Panc1 (cell line): ENCODE results near the gene GRIP1. TPM values are rescaled to one million over a fixed set of nuclear protein-coding genes. Genes with fewer than 3 reads are reported as not detected.

Source experiments
- ATAC-seq: fragments of 200-7000 bp; cut with Tn5 transposase; 2 replicates; pipeline ENCODE4 v1.9.1; 2020; ENCODE audit warnings: mild to moderate bottlenecking, moderate library complexity
- BruUV-seq: library from RNA; stranded (reverse); fragments of 400-500 nt; replicated peaks from 2 replicates; lab custom pipeline; 2021; lab: Mats Ljungman, UMichigan
- CTCF ChIA-PET: fragments of 300-600 bp; sonication (Branson Sonifier 250); formaldehyde crosslinking; loops from one replicate; lab custom pipeline; 2022; ENCODE audit warnings: antibody characterized with exemption; lab: Charles Lee
- POLR2A ChIA-PET: fragments of 300-600 bp; sonication (Branson Sonifier 250); formaldehyde crosslinking; loops from one replicate; lab custom pipeline; 2022; ENCODE audit warnings: antibody characterized with exemption; lab: Charles Lee
- DNase-seq: peaks from one replicate; pipeline ENCODE4 v3.0.0-alpha.2; 2010; ENCODE audit warnings: low read depth, low spot score
- H3K27ac ChIP-seq: 2 replicates; pipeline ENCODE4 v1.5.1; 2011; ENCODE audit warnings: mild to moderate bottlenecking, low read length, inconsistent platforms
- H3K27me3 ChIP-seq: fragments of 200-500 bp; sonication (Bioruptor generic); 2 replicates; pipeline ENCODE4 v1.6.0; 2014; ENCODE audit warnings: low read length, inconsistent platforms; ENCODE audit not compliant: control insufficient read depth, insufficient read depth
- H3K36me3 ChIP-seq: fragments of 200-500 bp; sonication (Bioruptor generic); 2 replicates; pipeline ENCODE4 v1.5.1; 2014; ENCODE audit warnings: inconsistent platforms, mild to moderate bottlenecking, low read length, moderate library complexity; ENCODE audit not compliant: control insufficient read depth, insufficient read depth
- H3K4me1 ChIP-seq: 2 replicates; pipeline ENCODE4 v1.5.1; 2011; ENCODE audit warnings: inconsistent platforms, mild to moderate bottlenecking, low read length, moderate library complexity; ENCODE audit not compliant: control insufficient read depth, insufficient read depth
- H3K4me3 ChIP-seq, 2 experiments: 2 replicates each; pipeline ENCODE4 v1.5.1; 2011 to 2012; ENCODE audit warnings: low read depth in 2 of 2, low read length in 2 of 2, mild to moderate bottlenecking in 2 of 2, inconsistent platforms in 1 of 2, moderate library complexity in 1 of 2
- H3K9me3 ChIP-seq: fragments of 200-500 bp; sonication (Bioruptor generic); 2 replicates; pipeline ENCODE4 v1.5.1; 2014; ENCODE audit warnings: low read depth, mild to moderate bottlenecking, inconsistent platforms, low read length, moderate library complexity; ENCODE audit not compliant: control insufficient read depth, insufficient read depth
- POLR2AphosphoS5 ChIP-seq: IDR thresholded peaks from 2 replicates; pipeline ENCODE4 v1.6.1; 2012; ENCODE audit warnings: mild to moderate bottlenecking, low read depth, low read length, moderate library complexity
- SIN3A ChIP-seq: IDR thresholded peaks from 2 replicates; pipeline ENCODE4 v1.6.1; 2012; ENCODE audit warnings: low read depth, mild to moderate bottlenecking, low read length, moderate library complexity, borderline replicate concordance; ENCODE audit not compliant: insufficient read depth
- TCF7L2 ChIP-seq: IDR thresholded peaks from 2 replicates; pipeline ENCODE4 v1.6.1; 2011; ENCODE audit warnings: mild to moderate bottlenecking, low read depth, low read length, inconsistent platforms
- in situ Hi-C: cut with HindIII; loops from 2 replicates; pipeline ENCODE4 v1.10.0; 2016; ENCODE audit warnings: low sequenced_read_pairs, low pct_unique_long_range_greater_than_20kb
- intact Hi-C: fragments of 100-400 bp; cut with micrococcal nuclease; formaldehyde crosslinking; loops from one replicate; pipeline ENCODE4 v1.10.0; 2022; ENCODE audit not compliant: unreplicated experiment
- total RNA-seq: library from RNA; stranded (reverse); gene quantifications from one replicate; pipeline ENCODE4 v1.2.1, GENCODE V29; 2021; ENCODE audit not compliant: unreplicated experiment
- TF ChIP-seq, protein P1 (sequence below), 2 experiments: IDR thresholded peaks; 2 replicates each; pipeline ENCODE4 v1.6.1; 2011 to 2012; ENCODE audit warnings: low read depth in 2 of 2, control low read depth in 1 of 2, low read length in 1 of 2, mild to moderate bottlenecking in 1 of 2, moderate library complexity in 1 of 2; ENCODE audit not compliant: insufficient read depth in 1 of 2
- TF ChIP-seq, protein P2 (sequence below): fragments of 450-650 bp; IDR thresholded peaks from 2 replicates; pipeline ENCODE4 v1.5.1; 2017; ENCODE audit warnings: mild to moderate bottlenecking

GRIP1 gene
- total RNA-seq, 1 experiment from 2014 or later, result 9.2 TPM

DNA sequence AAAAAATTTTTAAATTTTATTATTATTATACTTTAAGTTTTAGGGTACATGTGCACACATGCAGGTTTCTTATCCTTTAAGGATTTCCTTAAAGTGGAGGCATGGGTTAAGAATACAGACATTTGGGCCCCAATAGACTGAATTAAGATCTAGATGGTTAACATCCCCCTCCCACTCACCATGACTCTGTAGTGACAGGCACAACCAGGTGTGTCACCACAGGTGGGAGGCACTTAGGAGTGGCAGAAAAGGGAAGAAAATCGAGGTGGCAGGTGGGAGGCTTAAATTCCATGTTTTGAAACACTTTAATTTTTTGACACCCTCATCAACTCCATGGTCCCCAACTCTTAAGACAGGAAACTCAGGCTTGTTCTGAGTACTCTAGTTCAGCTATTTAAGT is 37.6 kb upstream of the GRIP1 start:
- no TSS peak for BruUV-seq
- ChIA-PET POLR2A (no interaction called here), CTCF (no interaction called here)
- intact Hi-C loops (no loop called here), in situ Hi-C loops (no loop called here)
- Histone ChIP-seq H3K4me1 (no peaks in the 10 kb centered on the region), H3K36me3 (no peaks in the 10 kb centered on the region), H3K9me3 (no peaks in the 10 kb centered on the region), H3K27me3 (no peaks in the 10 kb centered on the region; the same call in none of the 2 replicates), H3K27ac (no peak overlapping the region), H3K4me3 (no peak overlapping the region)
- no peak for ATAC-seq
- no peak for DNase-seq
- no peak for TF ChIP-seq SIN3A

DNA sequence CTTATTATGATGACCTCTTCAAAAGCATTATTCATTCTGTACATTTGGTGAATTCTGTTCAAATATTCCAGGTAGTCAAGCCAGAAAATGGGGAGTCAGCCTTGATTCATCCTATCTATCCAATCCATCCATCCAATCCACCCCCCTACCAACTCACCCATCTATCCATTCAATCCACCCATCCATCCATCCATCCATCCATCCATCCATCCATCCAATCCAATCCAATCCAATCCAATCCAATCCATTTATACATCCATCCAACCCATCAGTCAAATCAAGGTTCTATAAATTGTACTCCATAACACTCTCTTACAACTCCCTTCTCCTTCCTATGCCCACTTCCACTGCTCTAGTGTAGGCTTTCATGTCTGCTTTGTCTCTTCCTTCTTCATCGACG is 35.8 kb upstream of the GRIP1 start:
- no TSS peak for BruUV-seq
- ChIA-PET CTCF (no interaction called here), POLR2A (no interaction called here)
- no peak for DNase-seq
- intact Hi-C loops, result no loop called here
- in situ Hi-C loops, result no loop called here
- Histone ChIP-seq H3K27ac (no peak overlapping the region), H3K27me3 (no peaks in the 10 kb centered on the region; the same call in none of the 2 replicates), H3K4me1 (no peaks in the 10 kb centered on the region), H3K9me3 (no peaks in the 10 kb centered on the region), H3K36me3 (no peaks in the 10 kb centered on the region), H3K4me3 (no peak overlapping the region)
- no peak for TF ChIP-seq TCF7L2
- no peak for TF ChIP-seq POLR2AphosphoS5
- TF ChIP-seq, protein P1, sequence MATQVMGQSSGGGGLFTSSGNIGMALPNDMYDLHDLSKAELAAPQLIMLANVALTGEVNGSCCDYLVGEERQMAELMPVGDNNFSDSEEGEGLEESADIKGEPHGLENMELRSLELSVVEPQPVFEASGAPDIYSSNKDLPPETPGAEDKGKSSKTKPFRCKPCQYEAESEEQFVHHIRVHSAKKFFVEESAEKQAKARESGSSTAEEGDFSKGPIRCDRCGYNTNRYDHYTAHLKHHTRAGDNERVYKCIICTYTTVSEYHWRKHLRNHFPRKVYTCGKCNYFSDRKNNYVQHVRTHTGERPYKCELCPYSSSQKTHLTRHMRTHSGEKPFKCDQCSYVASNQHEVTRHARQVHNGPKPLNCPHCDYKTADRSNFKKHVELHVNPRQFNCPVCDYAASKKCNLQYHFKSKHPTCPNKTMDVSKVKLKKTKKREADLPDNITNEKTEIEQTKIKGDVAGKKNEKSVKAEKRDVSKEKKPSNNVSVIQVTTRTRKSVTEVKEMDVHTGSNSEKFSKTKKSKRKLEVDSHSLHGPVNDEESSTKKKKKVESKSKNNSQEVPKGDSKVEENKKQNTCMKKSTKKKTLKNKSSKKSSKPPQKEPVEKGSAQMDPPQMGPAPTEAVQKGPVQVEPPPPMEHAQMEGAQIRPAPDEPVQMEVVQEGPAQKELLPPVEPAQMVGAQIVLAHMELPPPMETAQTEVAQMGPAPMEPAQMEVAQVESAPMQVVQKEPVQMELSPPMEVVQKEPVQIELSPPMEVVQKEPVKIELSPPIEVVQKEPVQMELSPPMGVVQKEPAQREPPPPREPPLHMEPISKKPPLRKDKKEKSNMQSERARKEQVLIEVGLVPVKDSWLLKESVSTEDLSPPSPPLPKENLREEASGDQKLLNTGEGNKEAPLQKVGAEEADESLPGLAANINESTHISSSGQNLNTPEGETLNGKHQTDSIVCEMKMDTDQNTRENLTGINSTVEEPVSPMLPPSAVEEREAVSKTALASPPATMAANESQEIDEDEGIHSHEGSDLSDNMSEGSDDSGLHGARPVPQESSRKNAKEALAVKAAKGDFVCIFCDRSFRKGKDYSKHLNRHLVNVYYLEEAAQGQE (IDR thresholded peaks at IDR 0.05; ENCODE audit: insufficient read depth in 1 of 2, low read depth in 2 of 2, low read length in 1 of 2), result no peak
- TF ChIP-seq, protein P2, sequence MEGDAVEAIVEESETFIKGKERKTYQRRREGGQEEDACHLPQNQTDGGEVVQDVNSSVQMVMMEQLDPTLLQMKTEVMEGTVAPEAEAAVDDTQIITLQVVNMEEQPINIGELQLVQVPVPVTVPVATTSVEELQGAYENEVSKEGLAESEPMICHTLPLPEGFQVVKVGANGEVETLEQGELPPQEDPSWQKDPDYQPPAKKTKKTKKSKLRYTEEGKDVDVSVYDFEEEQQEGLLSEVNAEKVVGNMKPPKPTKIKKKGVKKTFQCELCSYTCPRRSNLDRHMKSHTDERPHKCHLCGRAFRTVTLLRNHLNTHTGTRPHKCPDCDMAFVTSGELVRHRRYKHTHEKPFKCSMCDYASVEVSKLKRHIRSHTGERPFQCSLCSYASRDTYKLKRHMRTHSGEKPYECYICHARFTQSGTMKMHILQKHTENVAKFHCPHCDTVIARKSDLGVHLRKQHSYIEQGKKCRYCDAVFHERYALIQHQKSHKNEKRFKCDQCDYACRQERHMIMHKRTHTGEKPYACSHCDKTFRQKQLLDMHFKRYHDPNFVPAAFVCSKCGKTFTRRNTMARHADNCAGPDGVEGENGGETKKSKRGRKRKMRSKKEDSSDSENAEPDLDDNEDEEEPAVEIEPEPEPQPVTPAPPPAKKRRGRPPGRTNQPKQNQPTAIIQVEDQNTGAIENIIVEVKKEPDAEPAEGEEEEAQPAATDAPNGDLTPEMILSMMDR, result no peak
- no peak for TF ChIP-seq SIN3A
- ATAC-seq, result no peak

DNA sequence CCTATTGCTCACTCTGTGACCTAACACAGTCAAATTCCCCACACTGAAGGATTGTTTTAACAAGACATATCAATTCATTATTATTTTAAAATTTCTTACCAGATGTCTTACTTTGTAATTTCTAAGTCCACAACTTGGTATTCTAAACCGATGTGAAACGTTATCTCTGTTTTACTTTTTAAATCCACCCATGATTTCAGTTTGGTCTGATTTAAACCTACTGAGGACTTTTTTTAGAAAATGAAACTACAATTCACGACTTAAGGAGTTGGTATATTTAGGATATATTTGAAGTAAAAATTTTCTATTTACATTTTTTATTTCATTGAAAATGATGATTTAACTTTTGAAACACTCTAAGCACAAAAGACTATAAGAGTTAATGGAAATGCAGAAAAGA is 35.1 kb upstream of the GRIP1 start:
- Histone ChIP-seq H3K9me3 (no peaks in the 10 kb centered on the region), H3K36me3 (no peaks in the 10 kb centered on the region), H3K4me3 (no peak overlapping the region), H3K4me1 (no peaks in the 10 kb centered on the region), H3K27ac (no peak overlapping the region), H3K27me3 (peaks cover 3% of the 10 kb centered on the region)
- no TSS peak for BruUV-seq
- ChIA-PET CTCF (no interaction called here), POLR2A (no interaction called here)
- TF ChIP-seq, protein P1 (IDR thresholded peaks at IDR 0.05; ENCODE audit: insufficient read depth in 1 of 2, low read depth in 2 of 2, low read length in 1 of 2), result no peak
- TF ChIP-seq TCF7L2 (no peak), POLR2AphosphoS5 (no peak), SIN3A (no peak)
- TF ChIP-seq, protein P2, result no peak
- ATAC-seq, result no peak
- intact Hi-C loops, result no loop called here
- DNase-seq, result no peak
- in situ Hi-C loops, result no loop called here
